Measurements from ENCODE around the gene ZNF273. TPM values are rescaled to one million over a fixed set of nuclear protein-coding genes. Genes with fewer than 3 reads are reported as not detected.

ZNF273 gene
- polyA plus RNA-seq, 1 of the 3 experiments (the other 2 are of a cell fraction): 2.3 TPM

DNA sequence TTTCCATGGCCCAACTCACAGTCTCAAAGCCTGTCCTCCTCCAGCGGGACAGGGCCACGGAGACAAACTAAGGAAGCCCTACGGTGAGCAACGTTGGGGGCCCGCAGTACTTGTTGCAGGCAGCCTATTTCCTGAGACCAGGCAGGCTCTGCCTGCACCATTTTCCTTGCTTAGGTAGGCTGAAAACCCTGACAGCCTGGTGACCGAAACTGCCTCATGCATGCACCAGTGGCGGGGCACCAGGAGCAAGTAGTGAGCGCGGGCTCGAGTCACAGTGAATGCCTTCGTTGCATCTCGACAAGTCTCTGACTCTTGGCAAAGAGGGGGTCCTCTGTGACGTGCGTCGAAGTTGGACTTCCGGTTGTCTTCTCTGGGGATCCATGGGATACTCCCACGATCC, 23.3 kb upstream of the ZNF273 start:
- 73% methylated on average over 17 of the region's 17 CpGs for WGBS (ENCODE audit: low lambda C conversion rate)
- peaks cover 0 to 6% of the 10 kb centered on the region in 2 experiments; a peak in 1 of 4 replicates for H3K4me1 ChIP-seq (ENCODE audit: control insufficient read depth in 1 of 2, insufficient read depth in 2 of 2, low read depth in 1 of 2, low read length in 1 of 2)
- H3K79me2 ChIP-seq (ENCODE audit: insufficient read depth): no peaks in the 10 kb centered on the region
- no peaks in the 10 kb centered on the region for H3K9me2 ChIP-seq
- no peak overlapping the region for H3K4me2 ChIP-seq
- no peak overlapping the region for H3K27ac ChIP-seq (ENCODE audit: low read depth in 2 of 2, low read length in 1 of 2)
- peak; percentile 11 for DNase-seq
- ChIA-PET POLR2A (no interaction called here), CTCF (interaction anchor here (0.6 kb wide), 1 partner anchor 93 kb away, joined by 3 read pairs; no protein-coding TSS in a partner anchor)
- TF ChIP-seq YY1 (IDR thresholded peaks at IDR 0.05; ENCODE audit: low read depth): no peak
- H4K20me1 ChIP-seq (ENCODE audit: insufficient read depth): no peaks in the 10 kb centered on the region
- no peak overlapping the region for H2AFZ ChIP-seq (ENCODE audit: low read depth)
- no peaks in the 10 kb centered on the region for H3K9me3 ChIP-seq
- peaks cover 9% of the 10 kb centered on the region; the same call in 1 of the 2 replicates for H3K27me3 ChIP-seq (ENCODE audit: insufficient read depth)
- no peaks in the 10 kb centered on the region for H3K36me3 ChIP-seq (replicated peaks in 1 of 2; ENCODE audit: control insufficient read depth in 1 of 2, insufficient read depth in 2 of 2, low read length in 1 of 2)
- H3F3A ChIP-seq (replicated peaks; ENCODE audit: insufficient read depth): no peaks in the 10 kb centered on the region
- no peak overlapping the region for H3K4me3 ChIP-seq (ENCODE audit: low read depth in 2 of 2, low read length in 1 of 2)
- H3K9ac ChIP-seq: no peak overlapping the region

DNA sequence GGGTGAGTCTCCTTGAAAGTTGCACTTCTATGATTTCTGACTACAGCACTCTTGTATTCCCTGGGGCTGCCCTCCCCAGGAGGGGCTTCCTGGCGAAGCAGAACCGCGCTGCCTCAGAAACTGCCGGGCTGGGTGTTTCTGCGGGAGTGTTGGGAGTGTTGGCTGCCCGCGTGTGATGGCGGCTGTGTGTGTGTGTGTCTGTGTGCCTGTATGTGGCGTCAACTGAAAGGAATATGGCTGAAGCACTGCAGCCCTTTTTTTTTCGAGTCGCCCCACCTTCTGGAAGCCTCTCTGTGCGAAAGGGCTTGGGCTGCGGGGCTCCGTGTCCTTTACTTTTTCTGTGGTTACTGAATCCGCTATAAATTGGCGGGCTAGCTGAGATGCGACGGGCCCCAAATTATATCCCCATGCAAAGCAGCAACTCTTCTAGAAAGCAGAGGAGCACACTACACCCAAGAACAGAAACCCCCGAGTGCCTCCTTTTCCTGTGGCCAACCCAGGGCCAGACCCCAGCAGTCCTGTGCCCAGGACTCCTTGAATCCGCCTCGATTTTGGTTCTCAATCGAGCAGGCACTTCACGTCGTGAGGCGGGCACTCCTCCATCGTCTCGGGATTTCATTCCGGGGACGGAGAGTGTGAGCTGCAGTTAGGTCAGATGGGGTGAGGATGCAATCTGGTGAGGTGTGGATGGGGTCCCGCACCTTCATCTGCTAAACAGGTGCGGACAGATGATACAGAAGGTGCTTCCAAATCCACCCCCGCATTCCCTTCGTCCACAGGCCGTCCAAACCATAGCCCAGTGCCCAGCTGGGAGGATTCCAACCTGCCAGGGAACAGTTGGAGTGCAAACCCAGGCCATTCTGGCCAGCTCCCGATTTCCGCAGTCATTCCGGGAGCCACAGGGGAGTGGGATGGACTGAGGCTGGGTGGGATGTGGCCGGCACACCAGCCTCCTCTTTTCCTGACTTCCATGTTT, 22.5 kb upstream of the ZNF273 start:
- no peak overlapping the region for H3K4me3 ChIP-seq (ENCODE audit: low read depth in 2 of 2, low read length in 1 of 2)
- CTCF ChIA-PET: interaction anchor here (0.6 kb wide), 1 partner anchor 94 kb away, joined by 3 read pairs; no protein-coding TSS in a partner anchor
- no peaks in the 10 kb centered on the region for H3K36me3 ChIP-seq (replicated peaks in 1 of 2; ENCODE audit: control insufficient read depth in 1 of 2, insufficient read depth in 2 of 2, low read length in 1 of 2)
- H3K27ac ChIP-seq (ENCODE audit: low read depth in 2 of 2, low read length in 1 of 2): no peak overlapping the region
- H3K9me3 ChIP-seq: no peaks in the 10 kb centered on the region
- POLR2A ChIA-PET: no interaction called here
- no peak overlapping the region for H3K4me2 ChIP-seq
- peaks cover 0 to 6% of the 10 kb centered on the region in 2 experiments; a peak in 1 of 4 replicates for H3K4me1 ChIP-seq (ENCODE audit: control insufficient read depth in 1 of 2, insufficient read depth in 2 of 2, low read depth in 1 of 2, low read length in 1 of 2)
- no peaks in the 10 kb centered on the region for H3F3A ChIP-seq (replicated peaks; ENCODE audit: insufficient read depth)
- H3K27me3 ChIP-seq (ENCODE audit: insufficient read depth): peaks cover 8% of the 10 kb centered on the region; the same call in 1 of the 2 replicates
- no peaks in the 10 kb centered on the region for H3K79me2 ChIP-seq (ENCODE audit: insufficient read depth)
- no peak overlapping the region for H3K9ac ChIP-seq
- 77% methylated on average over 38 of the region's 38 CpGs for WGBS (ENCODE audit: low lambda C conversion rate)
- TF ChIP-seq GATA2 (CRISPR knock-in tag; IDR thresholded peaks at IDR 0.05): no peak
- TF ChIP-seq TAF1 (IDR thresholded peaks at IDR 0.05; ENCODE audit: borderline replicate concordance, low read depth, low read length): no peak
- TF ChIP-seq GABPA (IDR thresholded peaks at IDR 0.05; ENCODE audit: low read depth): no peak
- TF ChIP-seq PBX3 (IDR thresholded peaks at IDR 0.05): no peak
- no peak for TF ChIP-seq POLR2AphosphoS5 (IDR thresholded peaks at IDR 0.05; ENCODE audit: low read depth, low read length)
- TF ChIP-seq MXI1 (IDR thresholded peaks at IDR 0.05; ENCODE audit: low read depth, low read length): no peak
- TF ChIP-seq IRF3 (IDR thresholded peaks at IDR 0.05; ENCODE audit: low read depth, low read length): no peak
- no peak overlapping the region for H2AFZ ChIP-seq (ENCODE audit: low read depth)
- DNase-seq: peak; percentile 14
- no peaks in the 10 kb centered on the region for H3K9me2 ChIP-seq
- no peaks in the 10 kb centered on the region for H4K20me1 ChIP-seq (ENCODE audit: insufficient read depth)

Measured in SK-N-SH (cell line).